Psoas muscle (tissue), 8 donors: ENCODE measurements around the gene GTF3C1. TPM values are rescaled to one million over a fixed set of nuclear protein-coding genes. Genes with fewer than 3 reads are reported as not detected.

Experiments used
- ATAC-seq, 4 donors: fragments of 200-7000 bp; cut with Tn5 transposase; one replicate each; pipeline ENCODE4 v1.9.1; 2020; ENCODE audit warnings: moderate library complexity in 3 of 4, mild to moderate bottlenecking in 2 of 4
- DNase-seq, 2 donors: peaks; one replicate each; pipeline ENCODE4 v3.0.0-alpha.2; 2020
- H3K27ac ChIP-seq: fragments of 200-600 bp; one replicate; pipeline ENCODE4 v1.8.0; 2022
- H3K27me3 ChIP-seq, 3 donors: fragments of 200-600 bp in 1 of 3; one replicate each; pipeline versions ENCODE4 v1.6.1 to v1.8.0; 2013 to 2022; ENCODE audit warnings: low read length in 2 of 3, mild to moderate bottlenecking in 2 of 3, moderate library complexity in 1 of 3; ENCODE audit not compliant: insufficient read depth in 3 of 3
- H3K36me3 ChIP-seq, 2 donors: fragments of 200-600 bp in 1 of 2; one replicate each; pipeline versions ENCODE4 v1.6.1 to v1.8.0; 2013 to 2022; ENCODE audit warnings: low read depth in 1 of 2, mild to moderate bottlenecking in 1 of 2, moderate library complexity in 1 of 2; ENCODE audit not compliant: insufficient read depth in 1 of 2
- H3K4me1 ChIP-seq: fragments of 200-600 bp; one replicate; pipeline ENCODE4 v1.8.0; 2022
- H3K4me3 ChIP-seq: fragments of 200-600 bp; one replicate; pipeline ENCODE4 v1.8.0; 2022; ENCODE audit warnings: mild to moderate bottlenecking
- H3K9me3 ChIP-seq: fragments of 200-600 bp; one replicate; pipeline ENCODE4 v1.8.0; 2022
- CTCF ChIP-seq: fragments of 200-600 bp; IDR thresholded peaks from one replicate; pipeline ENCODE4 v1.8.0; 2022; ENCODE audit warnings: antibody characterized with exemption
- WGBS, 3 donors: extraction: QIAGEN DNeasy Blood & Tissue Kit; methylation state at CpG; one replicate each; pipeline versions ENCODE4 v1.1.6 to v1.1.7; 2013; 5-methylcytosine and 5-hydroxymethylcytosine counted together
- intact Hi-C, 2 donors: fragments of 100-400 bp; cut with DNase I; formaldehyde crosslinking; loops; one replicate each; pipeline versions ENCODE4 v1.11.0 to v1.14.2; 2022
- polyA plus RNA-seq, 3 donors: library from polyadenylated mRNA; stranded (reverse); fragments of 200-250 nt; gene quantifications; one replicate each; pipeline ENCODE4 v1.2.3, GENCODE V29; 2013
- total RNA-seq, 4 donors: library from RNA; stranded (reverse); fragmentation: NEBNext Ultra II Directional in 2 of 4; extraction: Animal tissue kit (Norgen Biotek cat#: 25700) in 2 of 4; gene quantifications; one replicate each; pipeline versions ENCODE4 v1.2.1 to v1.2.4, GENCODE V29; 2021 to 2023
- donor health status: healthy with polysubstance abuse.
- donor health status: DM: no; HTN: no; CAD: no; lungs with moderate emphysema.
- donor health status: Bipolar disorder and iron deficiency.
- donor health status: healthy.
- donor health status: DM: yes; HTN: yes; CAD: no.
- donor health status: DM: no; HTN: no; CAD: no.
- donor health status: DM: no; HTN: no; CAD: no.
- donor health status: DM: yes; HTN: yes; CAD: no.

Gene GTF3C1
- total and polyA plus RNA-seq, 7 donors = 35.2 to 95.5 (median 50.6) TPM

DNA sequence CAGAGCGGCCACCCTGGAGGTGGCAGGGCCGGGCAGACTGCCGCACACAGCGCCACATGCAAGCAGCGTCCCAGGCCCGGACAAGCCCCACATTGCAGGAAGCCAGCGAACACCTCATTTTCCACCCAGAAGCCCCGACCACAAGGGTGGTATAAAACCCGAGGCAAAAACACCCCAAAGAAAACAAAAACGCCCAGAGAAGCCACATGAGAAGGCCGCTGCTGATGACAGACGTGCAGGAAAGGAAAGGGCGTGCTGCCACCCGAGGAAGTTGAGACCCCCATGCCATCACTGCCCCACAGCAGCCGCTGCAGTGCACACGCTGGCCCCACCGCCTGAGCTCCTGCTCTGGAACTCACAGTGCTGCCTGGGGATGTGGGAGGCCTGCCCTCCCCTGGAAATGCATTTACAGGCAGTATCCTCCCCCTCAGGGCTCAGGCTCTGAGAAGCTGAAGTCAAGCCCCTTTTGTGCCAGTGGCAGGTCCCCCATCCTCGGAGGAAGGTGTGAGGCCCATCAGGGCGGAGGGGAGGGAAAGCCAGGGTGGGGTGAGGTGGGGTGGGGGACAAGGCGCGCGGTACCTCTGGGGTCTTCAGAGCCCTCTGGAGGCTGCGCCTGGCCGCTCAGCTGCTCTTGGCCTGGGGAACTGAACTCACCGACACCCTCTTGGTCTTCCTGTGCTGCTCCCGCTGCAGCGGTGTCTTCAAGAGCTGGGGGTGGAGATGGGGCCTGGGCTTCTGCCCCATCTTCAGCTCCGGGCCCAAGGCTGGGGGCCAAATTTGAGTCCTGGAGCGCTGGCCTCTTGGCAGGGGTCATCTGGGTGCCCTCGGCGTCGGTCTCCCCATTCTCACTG is 85.7 kb downstream of the GTF3C1 start:
- DNase-seq (no peak), ATAC-seq (no peak)
- Histone ChIP-seq H3K4me1 (peaks cover 25% of the 10 kb centered on the region), H3K27me3 (no peaks in the 10 kb centered on the region), H3K9me3 (no peaks in the 10 kb centered on the region), H3K36me3 (peaks cover 9 to 89% of the 10 kb centered on the region in 2 donors), H3K4me3 (no peak overlapping the region), H3K27ac (no peak overlapping the region)
- intact Hi-C loops = loop anchor here in 1 of 2 donors (10.0 kb wide), 1 partner anchor 1511 kb away; the partner anchor contains the start of gene SPNS1
- TF ChIP-seq CTCF = no peak
- WGBS, 3 donors = 91 to 92% (median 91%) methylated on average over 32 of the region's 32 CpGs

- Histone ChIP-seq H3K27ac (peak overlapping the region; percentile 78), H3K4me3 (no peak overlapping the region)
Observed at GRCh38 chr16:27462846-27463682, 86.6 kb downstream of the GTF3C1 start.

DNA sequence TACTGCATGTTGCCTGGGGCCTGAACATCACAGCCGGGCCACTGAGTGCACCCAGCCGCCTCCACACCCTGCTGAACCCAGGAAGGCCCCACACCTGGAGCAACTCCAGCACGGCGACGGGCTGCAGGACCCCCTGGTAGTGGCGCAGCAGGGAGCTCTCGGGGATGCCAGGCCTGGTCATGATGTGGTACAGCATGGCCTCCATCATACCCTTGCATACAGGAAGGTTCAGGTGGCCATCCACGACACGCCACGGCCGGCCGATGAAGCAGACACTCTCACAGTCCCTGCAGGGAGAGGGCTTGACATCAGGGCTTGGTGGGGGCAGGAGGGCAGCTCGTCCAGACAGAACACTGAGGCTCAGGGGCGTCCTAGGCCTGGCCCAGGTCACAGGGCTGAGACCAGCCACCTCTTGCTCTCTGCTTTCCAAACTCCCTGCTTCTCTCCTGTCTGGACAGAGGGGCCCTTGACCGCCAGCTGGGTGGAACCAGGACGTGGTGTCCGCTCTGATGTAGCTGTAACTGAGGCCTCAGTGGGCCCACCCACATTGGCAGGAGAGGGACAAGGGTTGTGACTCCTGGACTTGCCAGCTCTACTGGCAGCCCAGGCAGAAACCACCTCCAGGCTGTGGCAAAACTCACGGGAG is 87.4 kb downstream of the GTF3C1 start:
- 58 to 82% (median 59%) methylated on average over 17 to 18 of the region's 18 CpGs for WGBS, 3 donors
- Histone ChIP-seq H3K27ac (peak overlapping the region; percentile 78), H3K4me3 (no peak overlapping the region), H3K9me3 (no peaks in the 10 kb centered on the region), H3K27me3 (no peaks in the 10 kb centered on the region), H3K4me1 (peaks cover 25% of the 10 kb centered on the region), H3K36me3 (peaks cover 9 to 73% of the 10 kb centered on the region in 2 donors)
- DNase-seq (peak in 1 of 2 donors; percentile 58), ATAC-seq (peak in 3 of 4 donors; percentile 7 to 44 (median 10))
- intact Hi-C loops = loop anchor here in 1 of 2 donors (10.0 kb wide), 1 partner anchor 1512 kb away; the partner anchor contains the start of gene SPNS1
- TF ChIP-seq CTCF = no peak

More at GRCh38 chr16:27462846-27463682, 86.6 kb downstream of the GTF3C1 start:
- Histone ChIP-seq H3K27me3 (no peaks in the 10 kb centered on the region), H3K9me3 (no peaks in the 10 kb centered on the region), H3K36me3 (peaks cover 9 to 80% of the 10 kb centered on the region in 2 donors), H3K4me1 (peaks cover 25% of the 10 kb centered on the region)
- DNase-seq = peak in 1 of 2 donors; percentile 44
- ATAC-seq = no peak
- intact Hi-C loops = loop anchor here in 1 of 2 donors (10.0 kb wide), 1 partner anchor 1512 kb away; the partner anchor contains the start of gene SPNS1
- TF ChIP-seq CTCF = no peak
- WGBS, 3 donors = 78 to 88% (median 79%) methylated on average over 24 of the region's 24 CpGs

- intact Hi-C loops = loop anchor here in 1 of 2 donors (10.0 kb wide), 1 partner anchor 1513 kb away; the partner anchor contains the start of gene SPNS1
- peak; percentile 44 to 65 (median 56) for ATAC-seq
- 17 to 22% (median 18%) methylated on average over 16 of the region's 16 CpGs for WGBS, 3 donors
- no peak for TF ChIP-seq CTCF
- peak overlapping the region; percentile 78 for H3K27ac ChIP-seq
- H3K4me1 ChIP-seq = peaks cover 25% of the 10 kb centered on the region
- peak in 1 of 2 donors; percentile 66 for DNase-seq
- no peaks in the 10 kb centered on the region for H3K27me3 ChIP-seq
- no peak overlapping the region for H3K4me3 ChIP-seq
- no peaks in the 10 kb centered on the region for H3K9me3 ChIP-seq
- H3K36me3 ChIP-seq = peaks cover 9 to 66% of the 10 kb centered on the region in 2 donors
Observed at GRCh38 chr16:27461483-27462171, 88.1 kb downstream of the GTF3C1 start.
